ENCODE measurements around the gene DMD. TPM values are rescaled to one million over a fixed set of nuclear protein-coding genes. Genes with fewer than 3 reads are reported as not detected.

The DMD gene
- total and polyA plus RNA-seq, 5 experiments from 2014 or later = 0.26 to 0.91 TPM; not detected in 3

DNA sequence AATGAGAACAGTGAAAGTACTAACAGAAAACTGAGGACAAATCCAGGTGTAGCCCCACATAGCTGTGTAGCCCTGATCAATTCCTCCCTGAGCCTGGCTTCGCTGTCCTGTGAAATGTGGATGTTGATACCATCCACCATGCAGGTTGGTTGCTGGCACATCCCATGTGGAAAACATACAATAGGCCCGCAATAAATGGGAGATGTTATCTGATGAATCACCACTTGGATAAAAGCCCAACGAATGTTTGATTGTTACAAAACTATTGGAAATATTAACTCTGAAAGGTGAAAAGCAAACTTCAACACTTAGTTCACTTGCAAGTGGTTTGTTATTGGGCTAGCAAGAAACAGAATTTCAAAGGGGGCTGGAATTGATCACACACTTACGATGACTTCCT is 1953.2 kb downstream of the DMD start:
- POLR2A ChIA-PET = no interaction called here
- no peak overlapping the region for H3K4me3 Mint-ChIP-seq
- H3K27me3 Mint-ChIP-seq = peaks cover 0 to 9% (median 2%) of the 10 kb centered on the region in 5 donors
- no peak overlapping the region for H3K27ac Mint-ChIP-seq
- no peaks in the 10 kb centered on the region for H3K36me3 Mint-ChIP-seq
- DNase-seq (no peak), ATAC-seq (no peak)
- H3K9me3 Mint-ChIP-seq = peaks cover 0 to 2% (median 0%) of the 10 kb centered on the region in 9 donors
- no peaks in the 10 kb centered on the region for H3K4me1 Mint-ChIP-seq

DNA sequence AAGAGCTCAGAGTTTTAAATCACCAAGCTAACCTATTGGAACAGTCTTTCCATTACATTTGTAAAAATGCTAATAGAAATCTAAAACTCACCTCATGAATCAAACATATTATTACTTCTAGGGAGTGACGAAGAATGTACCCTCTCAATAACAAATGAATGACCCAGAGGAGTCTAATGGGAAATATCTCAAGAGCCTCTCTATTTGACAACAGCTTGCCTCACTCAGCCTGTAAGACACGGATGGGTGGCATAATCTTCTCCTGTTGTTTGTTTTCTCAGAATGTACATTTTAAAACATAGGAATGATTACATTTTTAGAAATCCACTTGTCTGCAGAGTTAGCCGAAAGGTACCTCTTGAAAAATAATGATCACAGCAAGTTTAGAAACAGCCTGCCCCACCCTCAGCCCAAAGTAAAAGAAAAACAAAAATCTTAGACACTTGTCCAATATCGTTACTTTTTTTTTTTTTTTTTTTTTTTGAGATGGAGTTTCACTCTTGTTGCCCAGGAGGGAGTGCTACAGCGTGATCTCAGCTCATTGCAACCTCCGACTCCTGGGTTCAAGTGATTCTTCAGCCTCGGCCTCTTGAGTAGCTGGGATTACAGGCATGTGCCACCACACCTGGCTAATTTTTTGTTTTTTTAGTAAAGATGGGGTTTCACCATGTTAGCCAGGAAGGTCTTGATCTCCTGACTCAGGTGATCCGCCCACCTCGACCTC is 1955.9 kb downstream of the DMD start:
- DNase-seq = no peak
- Mint-ChIP-seq H3K27ac (no peak overlapping the region), H3K36me3 (no peaks in the 10 kb centered on the region), H3K9me3 (no peaks in the 10 kb centered on the region), H3K27me3 (no peaks in the 10 kb centered on the region), H3K4me1 (no peaks in the 10 kb centered on the region), H3K4me3 (no peak overlapping the region)
- POLR2A ChIA-PET = no interaction called here
- no peak for ATAC-seq

DNA sequence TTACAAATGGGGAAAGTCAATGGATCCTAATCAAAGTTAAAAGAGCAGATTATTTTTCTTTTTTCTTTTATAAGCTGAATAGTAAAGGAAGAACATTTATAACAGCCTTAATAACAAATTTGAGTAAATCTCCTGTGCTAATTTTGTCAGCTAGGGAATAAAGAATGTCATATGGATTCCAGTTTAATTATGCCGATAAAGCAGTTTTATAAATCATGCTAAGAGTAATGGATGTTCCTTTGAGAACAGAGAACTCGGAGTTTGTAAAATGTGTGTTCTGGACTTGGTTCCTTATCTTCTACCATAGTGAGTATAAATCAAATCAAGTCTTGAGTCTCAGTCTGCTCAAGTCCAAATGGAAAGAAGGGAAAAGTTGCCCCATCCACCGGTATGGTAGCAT is 1959.2 kb downstream of the DMD start:
- H3K9me3 Mint-ChIP-seq = peaks cover 0 to 4% (median 0%) of the 10 kb centered on the region in 9 donors
- no peak overlapping the region for H3K27ac Mint-ChIP-seq
- DNase-seq = no peak
- no peak for ATAC-seq
- H3K36me3 Mint-ChIP-seq = no peaks in the 10 kb centered on the region
- peaks cover 0 to 2% (median 0%) of the 10 kb centered on the region in 5 donors for H3K27me3 Mint-ChIP-seq
- no peaks in the 10 kb centered on the region for H3K4me1 Mint-ChIP-seq
- no peak overlapping the region for H3K4me3 Mint-ChIP-seq
- POLR2A ChIA-PET = no interaction called here

DNA sequence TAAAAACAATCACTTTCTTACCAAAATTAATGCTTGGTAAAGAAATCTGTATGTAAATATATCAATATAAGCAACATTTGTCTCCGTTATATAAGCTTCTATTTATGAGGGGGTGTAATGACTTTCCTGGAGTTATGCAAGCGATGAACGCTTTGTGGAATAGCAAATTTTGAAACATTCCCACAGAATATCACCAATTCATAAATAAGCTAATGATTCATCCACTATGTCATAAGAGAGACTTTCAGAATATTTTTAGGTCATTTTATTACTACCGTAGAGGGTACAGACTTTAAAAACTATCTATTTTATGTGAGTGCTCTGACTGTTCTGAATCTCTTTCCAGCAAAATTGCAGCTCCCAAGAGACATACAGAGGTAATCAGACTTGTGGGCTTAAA is 1960.0 kb downstream of the DMD start:
- ATAC-seq = no peak
- DNase-seq = no peak
- H3K9me3 Mint-ChIP-seq = peaks cover 0 to 4% (median 0%) of the 10 kb centered on the region in 9 donors
- no peak overlapping the region for H3K27ac Mint-ChIP-seq
- no peak overlapping the region for H3K4me3 Mint-ChIP-seq
- POLR2A ChIA-PET = no interaction called here
- H3K4me1 Mint-ChIP-seq = no peaks in the 10 kb centered on the region
- H3K27me3 Mint-ChIP-seq = peaks cover 0 to 2% (median 0%) of the 10 kb centered on the region in 5 donors
- no peaks in the 10 kb centered on the region for H3K36me3 Mint-ChIP-seq

DNA sequence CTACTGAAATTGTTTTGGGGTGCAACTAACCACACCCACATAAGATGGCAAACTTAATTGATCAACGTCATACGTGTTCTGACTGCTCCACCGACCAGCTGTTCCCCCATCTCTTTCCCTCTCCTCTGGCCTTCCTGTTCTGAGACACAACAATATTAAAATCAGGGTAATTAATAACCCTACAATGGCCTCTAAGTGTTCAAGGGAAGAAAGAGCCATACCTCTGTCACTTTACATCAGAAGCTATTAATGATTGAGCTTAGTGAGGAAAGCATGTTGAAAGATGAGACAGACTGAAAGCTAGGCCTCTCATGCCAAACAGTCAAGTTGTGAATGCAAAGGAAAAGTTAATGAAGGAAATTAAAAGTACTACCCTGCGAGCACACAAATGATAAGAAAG is 1965.6 kb downstream of the DMD start:
- no peak for ATAC-seq

DNA sequence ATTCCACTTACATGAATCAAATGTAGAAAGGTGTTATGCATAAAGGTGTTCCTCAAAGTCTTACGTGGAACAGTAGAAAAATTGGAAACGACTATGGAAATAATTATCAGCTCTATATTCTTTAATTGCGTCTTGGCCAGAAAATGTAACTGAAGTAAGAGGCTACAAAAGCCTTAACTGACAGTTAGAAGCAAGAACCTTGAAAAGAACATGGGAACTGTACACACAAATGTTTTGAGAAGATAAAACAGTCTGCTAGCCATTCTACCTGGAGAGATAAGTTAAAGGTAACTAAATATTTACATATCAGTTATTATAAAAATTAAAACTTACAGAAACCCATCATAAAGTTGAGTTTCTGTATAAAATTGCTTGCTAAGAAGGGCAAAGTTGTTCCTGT is 1967.5 kb downstream of the DMD start:
- Mint-ChIP-seq H3K9me3 (peaks cover 0 to 4% (median 0%) of the 10 kb centered on the region in 9 donors), H3K4me3 (no peak overlapping the region), H3K27me3 (peaks cover 0 to 8% (median 0%) of the 10 kb centered on the region in 5 donors), H3K27ac (no peak overlapping the region), H3K4me1 (no peaks in the 10 kb centered on the region), H3K36me3 (no peaks in the 10 kb centered on the region)
- POLR2A ChIA-PET = no interaction called here
- ATAC-seq (no peak), DNase-seq (no peak)

More for the DNA sequence above, 1965.6 kb downstream of the DMD start:
- Mint-ChIP-seq H3K27me3 (peaks cover 0 to 8% (median 0%) of the 10 kb centered on the region in 5 donors), H3K9me3 (peaks cover 0 to 4% (median 0%) of the 10 kb centered on the region in 9 donors), H3K36me3 (no peaks in the 10 kb centered on the region), H3K4me1 (no peaks in the 10 kb centered on the region), H3K4me3 (no peak overlapping the region), H3K27ac (no peak overlapping the region)
- POLR2A ChIA-PET = interaction anchor here (0.5 kb wide), 1 partner anchor 547 kb away, joined by 4 read pairs; no protein-coding TSS in a partner anchor
- DNase-seq = no peak

DNA sequence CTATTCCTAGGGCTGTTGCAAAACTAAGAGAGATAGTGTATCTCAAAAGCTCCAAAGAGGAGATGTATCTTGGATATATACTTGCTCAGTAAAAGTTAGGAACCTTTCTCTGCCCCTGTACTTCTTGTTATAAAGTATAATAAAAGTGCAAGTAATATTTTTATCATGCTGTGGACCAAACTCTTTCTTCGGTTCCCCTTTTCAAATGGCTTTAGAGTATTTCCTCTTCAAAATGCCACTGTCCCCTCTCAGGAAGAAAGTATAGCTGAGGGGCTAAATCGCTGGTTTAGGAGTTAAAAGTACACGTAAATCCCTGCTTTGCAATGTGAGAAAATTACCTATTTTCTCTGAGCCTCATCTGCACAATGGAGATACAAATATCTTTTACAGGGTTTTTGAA is 1970.4 kb downstream of the DMD start:
- POLR2A ChIA-PET = no interaction called here
- no peak for ATAC-seq

DNA sequence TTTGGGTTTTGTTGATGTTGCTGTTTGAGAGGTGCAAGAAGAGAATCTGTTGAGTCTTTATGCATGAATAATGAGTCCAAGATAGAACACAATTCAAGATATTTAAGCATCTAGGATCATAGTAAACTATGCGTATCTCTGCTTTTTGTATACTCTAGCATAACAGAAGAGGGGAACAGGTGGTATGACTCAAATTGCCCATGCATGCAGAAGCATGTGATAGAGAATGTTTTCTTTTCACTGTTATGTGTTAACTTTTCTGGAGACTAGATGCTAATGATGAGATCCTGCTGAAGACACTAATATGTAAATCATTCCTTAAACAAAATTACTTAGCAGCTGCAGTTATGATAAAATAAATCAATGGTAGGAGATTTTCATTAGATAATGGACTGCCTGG is 1974.2 kb downstream of the DMD start:
- peaks cover 0 to 9% (median 0%) of the 10 kb centered on the region in 4 donors for H3K4me1 Mint-ChIP-seq
- DNase-seq (no peak), ATAC-seq (no peak)
- H3K36me3 Mint-ChIP-seq = no peaks in the 10 kb centered on the region
- H3K27me3 Mint-ChIP-seq = peaks cover 0 to 9% (median 0%) of the 10 kb centered on the region in 5 donors
- no peaks in the 10 kb centered on the region for H3K9me3 Mint-ChIP-seq
- H3K4me3 Mint-ChIP-seq = no peak overlapping the region
- POLR2A ChIA-PET = no interaction called here
- no peak overlapping the region for H3K27ac Mint-ChIP-seq

More for the DNA sequence above, 1970.4 kb downstream of the DMD start:
- Mint-ChIP-seq H3K27me3 (peaks cover 0 to 8% (median 0%) of the 10 kb centered on the region in 5 donors), H3K4me3 (no peak overlapping the region), H3K36me3 (no peaks in the 10 kb centered on the region), H3K27ac (no peak overlapping the region), H3K9me3 (no peaks in the 10 kb centered on the region), H3K4me1 (peaks cover 0 to 9% (median 0%) of the 10 kb centered on the region in 4 donors)
- no peak for DNase-seq

DNA sequence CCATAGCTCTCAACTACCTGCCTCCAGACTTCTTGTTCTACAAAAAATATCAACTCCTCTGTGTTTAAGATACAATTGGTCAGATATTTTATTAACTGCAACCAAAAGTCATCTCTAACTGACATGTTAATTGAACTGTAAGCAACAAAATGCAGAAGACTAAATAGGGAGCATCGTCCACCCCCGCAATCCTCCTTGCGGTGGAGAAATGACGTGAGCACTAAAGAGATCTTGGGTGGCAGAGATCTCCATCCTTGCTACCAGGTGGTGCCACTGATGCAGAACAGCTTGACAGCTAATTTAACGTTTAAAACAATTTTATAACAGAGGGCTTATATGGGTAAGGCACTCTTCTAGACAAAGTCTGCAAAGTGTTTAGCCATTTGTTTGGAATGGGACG is 1975.1 kb downstream of the DMD start:
- Mint-ChIP-seq H3K27ac (no peak overlapping the region), H3K4me3 (no peak overlapping the region), H3K9me3 (no peaks in the 10 kb centered on the region), H3K4me1 (peaks cover 0 to 9% (median 0%) of the 10 kb centered on the region in 4 donors), H3K27me3 (peaks cover 0 to 4% (median 0%) of the 10 kb centered on the region in 5 donors), H3K36me3 (no peaks in the 10 kb centered on the region)
- POLR2A ChIA-PET = no interaction called here
- peak in 1 of 10 donors; percentile 2 for DNase-seq
- no peak for ATAC-seq

DNA sequence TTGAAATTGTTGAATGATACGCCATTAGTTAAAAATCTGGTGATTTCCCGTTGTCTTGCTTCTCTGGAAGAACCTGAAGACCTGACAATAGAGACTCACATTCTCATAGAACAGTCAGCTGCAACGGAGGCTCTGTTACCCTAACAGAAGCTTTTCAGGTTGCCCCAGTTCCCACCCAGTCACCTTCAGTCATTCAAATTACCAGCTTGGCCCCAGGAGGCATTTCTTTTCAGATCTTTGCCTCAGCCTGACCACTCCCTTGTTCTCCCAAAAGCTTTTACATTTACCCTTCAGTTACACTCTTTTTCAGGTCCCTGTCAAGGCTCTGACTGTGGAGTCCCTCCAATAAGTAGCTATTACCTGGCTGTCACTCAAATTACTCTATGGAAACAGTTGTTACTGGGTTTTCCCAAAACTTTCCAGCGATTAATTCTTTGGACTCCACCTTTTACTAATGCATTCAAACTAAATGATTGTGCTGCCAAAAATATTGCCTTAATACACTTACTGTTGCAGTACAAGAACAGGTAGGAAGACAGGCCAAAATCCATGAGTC is 1977.3 kb downstream of the DMD start:
- Mint-ChIP-seq H3K27ac (no peak overlapping the region), H3K4me1 (peaks cover 0 to 9% (median 0%) of the 10 kb centered on the region in 4 donors), H3K36me3 (no peaks in the 10 kb centered on the region), H3K27me3 (peaks cover 0 to 4% (median 0%) of the 10 kb centered on the region in 5 donors), H3K4me3 (no peak overlapping the region), H3K9me3 (no peaks in the 10 kb centered on the region)
- POLR2A ChIA-PET = no interaction called here
- no peak for ATAC-seq
- no peak for DNase-seq

DNA sequence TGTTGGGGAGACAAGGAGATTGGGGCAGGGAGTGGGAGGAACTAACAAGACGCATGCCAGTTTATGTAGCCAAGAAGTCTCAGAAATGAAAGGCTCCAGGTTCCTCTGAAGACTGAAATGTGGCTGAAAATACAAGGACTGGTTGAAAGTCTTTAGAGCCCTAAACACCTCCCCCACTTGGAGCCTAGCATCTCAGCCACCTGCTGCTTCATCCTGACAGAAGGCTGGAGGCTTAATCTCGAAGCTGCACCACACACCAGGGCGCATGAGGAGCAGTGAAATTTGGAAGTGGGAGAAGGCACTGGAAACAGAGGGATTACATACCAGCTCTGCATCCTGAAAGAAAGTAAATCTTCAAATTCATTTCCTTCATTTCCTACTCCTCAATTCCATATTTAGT is 1978.8 kb downstream of the DMD start:
- Mint-ChIP-seq H3K27me3 (peaks cover 0 to 4% (median 0%) of the 10 kb centered on the region in 5 donors), H3K27ac (no peak overlapping the region), H3K4me3 (no peak overlapping the region), H3K36me3 (no peaks in the 10 kb centered on the region), H3K9me3 (peaks cover 0 to 2% (median 0%) of the 10 kb centered on the region in 9 donors), H3K4me1 (peaks cover 0 to 12% (median 0%) of the 10 kb centered on the region in 4 donors)
- no peak for DNase-seq
- POLR2A ChIA-PET = no interaction called here
- no peak for ATAC-seq

DNA sequence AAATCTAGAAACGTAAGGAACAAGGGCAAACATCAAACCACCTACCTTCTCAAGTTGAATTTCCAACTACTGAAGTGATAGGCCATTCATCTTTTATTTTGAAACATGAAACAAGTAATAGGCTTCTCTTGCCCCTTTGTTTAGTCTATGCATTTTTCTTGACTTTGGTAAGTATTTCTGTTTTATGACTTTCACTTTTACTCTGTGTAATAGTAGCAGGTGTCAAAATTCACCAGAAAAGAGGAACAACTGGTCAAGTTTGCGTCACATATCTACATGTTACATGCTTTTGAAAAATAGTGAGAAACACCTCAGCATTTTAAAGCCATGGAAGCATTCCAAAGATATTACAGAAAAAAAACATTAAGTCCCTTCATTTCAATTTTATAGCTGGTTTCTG is 1982.4 kb downstream of the DMD start:
- Mint-ChIP-seq H3K4me3 (peak overlapping the region in 1 of 10 donors; percentile 11), H3K27ac (peak overlapping the region in 1 of 10 donors; percentile 13), H3K27me3 (peaks cover 0 to 7% (median 0%) of the 10 kb centered on the region in 5 donors), H3K4me1 (peaks cover 0 to 9% (median 0%) of the 10 kb centered on the region in 4 donors), H3K36me3 (no peaks in the 10 kb centered on the region), H3K9me3 (peaks cover 0 to 2% (median 0%) of the 10 kb centered on the region in 9 donors)
- ATAC-seq (no peak), DNase-seq (no peak)
- POLR2A ChIA-PET = no interaction called here

DNA sequence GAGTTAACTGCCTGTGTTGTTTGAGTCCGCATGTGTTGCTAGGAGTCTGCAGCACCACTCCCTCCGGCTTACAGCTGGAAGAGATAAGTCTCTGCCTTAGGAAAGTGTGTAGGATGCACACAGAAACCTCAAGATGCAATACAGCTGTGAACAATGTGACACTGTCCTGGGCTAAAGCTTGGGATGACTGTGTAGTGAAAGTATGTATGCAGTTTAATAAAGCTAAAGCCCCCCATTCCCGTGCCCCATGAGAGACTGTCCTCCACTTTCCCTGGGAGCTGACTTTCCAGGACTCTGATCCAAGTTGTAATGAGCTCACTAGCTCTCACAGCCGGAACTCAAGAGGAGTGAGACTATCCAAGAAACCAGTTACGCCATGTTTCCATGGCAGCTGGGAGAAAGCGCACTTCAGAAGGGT is 1982.9 kb downstream of the DMD start:
- peaks cover 0 to 11% (median 0%) of the 10 kb centered on the region in 4 donors for H3K4me1 Mint-ChIP-seq
- POLR2A ChIA-PET = no interaction called here
- H3K9me3 Mint-ChIP-seq = peaks cover 0 to 2% (median 0%) of the 10 kb centered on the region in 9 donors
- H3K36me3 Mint-ChIP-seq = no peaks in the 10 kb centered on the region
- H3K4me3 Mint-ChIP-seq = peak overlapping the region in 1 of 10 donors; percentile 11
- ATAC-seq = no peak
- H3K27me3 Mint-ChIP-seq = peaks cover 0 to 7% (median 0%) of the 10 kb centered on the region in 5 donors
- DNase-seq = no peak
- H3K27ac Mint-ChIP-seq = peak overlapping the region in 1 of 10 donors; percentile 13

Data from naive thymus-derived CD8-positive, alpha-beta T cell (primary cell).